ENCODE results near the gene GGT6.

DNA sequence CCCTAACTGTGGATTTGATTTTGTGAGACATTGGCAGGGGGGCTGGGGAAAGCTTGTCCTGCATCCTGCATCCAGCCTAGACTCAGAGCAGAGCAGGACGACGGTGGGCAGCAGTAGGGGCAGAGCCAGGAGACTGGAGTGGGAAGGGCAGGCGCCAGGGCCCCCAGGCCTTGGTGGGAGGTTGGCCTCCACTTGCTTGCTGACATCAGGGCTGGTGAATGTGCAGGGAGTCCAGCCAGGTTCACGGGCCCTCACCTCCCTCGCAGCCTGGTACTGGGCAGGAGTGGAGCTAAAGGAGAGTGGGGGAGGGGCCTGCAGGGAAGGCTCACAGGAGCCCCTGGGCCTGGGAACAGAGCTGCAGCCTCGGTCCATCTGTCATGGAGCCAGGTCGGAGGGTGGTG is 21.7 kb upstream of the GGT6 start:
- TF ChIP-seq, protein P1, sequence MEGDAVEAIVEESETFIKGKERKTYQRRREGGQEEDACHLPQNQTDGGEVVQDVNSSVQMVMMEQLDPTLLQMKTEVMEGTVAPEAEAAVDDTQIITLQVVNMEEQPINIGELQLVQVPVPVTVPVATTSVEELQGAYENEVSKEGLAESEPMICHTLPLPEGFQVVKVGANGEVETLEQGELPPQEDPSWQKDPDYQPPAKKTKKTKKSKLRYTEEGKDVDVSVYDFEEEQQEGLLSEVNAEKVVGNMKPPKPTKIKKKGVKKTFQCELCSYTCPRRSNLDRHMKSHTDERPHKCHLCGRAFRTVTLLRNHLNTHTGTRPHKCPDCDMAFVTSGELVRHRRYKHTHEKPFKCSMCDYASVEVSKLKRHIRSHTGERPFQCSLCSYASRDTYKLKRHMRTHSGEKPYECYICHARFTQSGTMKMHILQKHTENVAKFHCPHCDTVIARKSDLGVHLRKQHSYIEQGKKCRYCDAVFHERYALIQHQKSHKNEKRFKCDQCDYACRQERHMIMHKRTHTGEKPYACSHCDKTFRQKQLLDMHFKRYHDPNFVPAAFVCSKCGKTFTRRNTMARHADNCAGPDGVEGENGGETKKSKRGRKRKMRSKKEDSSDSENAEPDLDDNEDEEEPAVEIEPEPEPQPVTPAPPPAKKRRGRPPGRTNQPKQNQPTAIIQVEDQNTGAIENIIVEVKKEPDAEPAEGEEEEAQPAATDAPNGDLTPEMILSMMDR (conservative IDR thresholded peaks at IDR 0.05; ENCODE audit: low read depth, low read length): no peak
- no peak for TF ChIP-seq EZH2 (IDR thresholded peaks at IDR 0.05; ENCODE audit: borderline replicate concordance, low read depth, low read length, poor library complexity, severe bottlenecking)

All from A673 (cell line).